Measurements from ENCODE around the gene GLIS2.

The GLIS2 gene

DNA sequence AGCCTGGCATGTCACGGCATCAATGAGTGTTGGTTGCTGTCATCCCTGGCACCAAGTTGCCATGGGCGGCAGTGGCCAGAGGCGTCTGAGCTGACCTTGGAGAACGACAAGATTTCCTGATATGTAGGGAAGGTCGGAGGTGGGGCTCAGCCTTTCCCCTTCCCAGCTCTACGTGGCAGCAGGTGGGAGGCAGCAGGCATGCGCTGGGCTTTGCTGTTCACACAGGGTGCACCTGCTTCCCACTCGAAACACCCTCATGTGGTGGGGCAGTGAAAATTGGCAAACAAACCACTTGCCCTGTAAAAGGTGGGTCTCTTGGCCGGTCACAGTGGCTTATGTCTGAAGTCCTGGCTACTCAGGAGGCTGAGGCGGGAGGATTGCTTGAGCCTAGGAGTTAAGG, 30.7 kb upstream of the GLIS2 start:
- H3K9me2 ChIP-seq (ENCODE audit: low read depth, low read length): no peaks in the 10 kb centered on the region
- TF ChIP-seq, protein P1, sequence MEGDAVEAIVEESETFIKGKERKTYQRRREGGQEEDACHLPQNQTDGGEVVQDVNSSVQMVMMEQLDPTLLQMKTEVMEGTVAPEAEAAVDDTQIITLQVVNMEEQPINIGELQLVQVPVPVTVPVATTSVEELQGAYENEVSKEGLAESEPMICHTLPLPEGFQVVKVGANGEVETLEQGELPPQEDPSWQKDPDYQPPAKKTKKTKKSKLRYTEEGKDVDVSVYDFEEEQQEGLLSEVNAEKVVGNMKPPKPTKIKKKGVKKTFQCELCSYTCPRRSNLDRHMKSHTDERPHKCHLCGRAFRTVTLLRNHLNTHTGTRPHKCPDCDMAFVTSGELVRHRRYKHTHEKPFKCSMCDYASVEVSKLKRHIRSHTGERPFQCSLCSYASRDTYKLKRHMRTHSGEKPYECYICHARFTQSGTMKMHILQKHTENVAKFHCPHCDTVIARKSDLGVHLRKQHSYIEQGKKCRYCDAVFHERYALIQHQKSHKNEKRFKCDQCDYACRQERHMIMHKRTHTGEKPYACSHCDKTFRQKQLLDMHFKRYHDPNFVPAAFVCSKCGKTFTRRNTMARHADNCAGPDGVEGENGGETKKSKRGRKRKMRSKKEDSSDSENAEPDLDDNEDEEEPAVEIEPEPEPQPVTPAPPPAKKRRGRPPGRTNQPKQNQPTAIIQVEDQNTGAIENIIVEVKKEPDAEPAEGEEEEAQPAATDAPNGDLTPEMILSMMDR (IDR thresholded peaks at IDR 0.05; ENCODE audit: low read length): no peak
- H3K27me3 ChIP-seq (ENCODE audit: insufficient read depth, low read length): no peaks in the 10 kb centered on the region
- no peak overlapping the region for H3K27ac ChIP-seq (ENCODE audit: low read depth, low read length, poor library complexity, severe bottlenecking)
- H4K20me1 ChIP-seq (ENCODE audit: insufficient read depth, low read length): no peaks in the 10 kb centered on the region
- no peaks in the 10 kb centered on the region for H3K79me2 ChIP-seq (ENCODE audit: insufficient read depth, low read length)
- H3K9ac ChIP-seq (ENCODE audit: low read length): no peak overlapping the region
- no peak overlapping the region for H2AFZ ChIP-seq (ENCODE audit: low read length)
- no peak overlapping the region for H3K4me3 ChIP-seq (ENCODE audit: low read depth, low read length, poor library complexity, severe bottlenecking)
- H3K9me3 ChIP-seq (ENCODE audit: low read length): no peaks in the 10 kb centered on the region
- H3K4me2 ChIP-seq (ENCODE audit: low read length): no peak overlapping the region
- peaks cover 11% of the 10 kb centered on the region for H3K4me1 ChIP-seq (ENCODE audit: insufficient read depth, low read length, severe bottlenecking)
- H3F3A ChIP-seq (ENCODE audit: insufficient read depth, low read length): no peaks in the 10 kb centered on the region
- H3K36me3 ChIP-seq (ENCODE audit: insufficient read depth, low read length): peaks cover 4% of the 10 kb centered on the region; the same call in 1 of the 2 replicates

DNA sequence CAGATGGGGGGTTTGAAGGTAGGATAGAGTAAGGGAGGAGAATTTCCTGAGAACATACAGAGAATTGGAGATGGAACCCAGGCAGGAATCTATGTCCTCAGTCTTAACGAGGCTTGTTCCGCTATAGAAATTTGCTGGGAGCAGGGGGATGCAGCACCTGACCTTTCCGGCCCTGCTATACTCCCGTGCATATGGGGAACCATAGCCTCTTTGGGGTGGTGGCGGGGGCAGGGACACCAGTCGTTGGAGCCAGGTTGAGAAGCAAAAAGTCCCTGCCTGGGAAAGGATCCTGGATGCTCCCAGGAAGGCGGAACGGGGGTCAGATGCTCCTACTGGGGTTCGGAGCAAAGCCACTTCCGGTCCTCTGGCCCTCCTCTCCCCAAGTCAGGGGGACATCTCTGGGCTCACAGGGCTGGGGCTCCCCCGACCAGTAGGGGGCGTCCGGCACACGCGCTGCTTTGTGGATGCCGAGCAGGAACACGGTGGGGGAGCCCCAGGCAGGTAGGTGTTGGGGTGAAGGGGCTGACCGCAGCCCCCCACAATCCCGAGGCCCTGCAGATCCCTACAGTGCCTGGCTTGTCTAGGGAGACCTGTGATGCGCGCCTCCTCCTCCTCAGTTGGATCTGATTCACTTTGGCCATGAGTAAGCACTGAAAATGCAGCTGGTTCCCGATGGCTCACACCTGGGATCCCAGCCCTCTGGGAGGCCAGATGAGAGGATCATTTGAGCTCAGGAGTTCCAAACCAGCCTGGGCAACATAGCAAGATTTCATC, 27.5 kb upstream of the GLIS2 start:
- H3K27ac ChIP-seq (ENCODE audit: low read depth, low read length, poor library complexity, severe bottlenecking): no peak overlapping the region
- H2AFZ ChIP-seq (ENCODE audit: low read length): no peak overlapping the region

DNA sequence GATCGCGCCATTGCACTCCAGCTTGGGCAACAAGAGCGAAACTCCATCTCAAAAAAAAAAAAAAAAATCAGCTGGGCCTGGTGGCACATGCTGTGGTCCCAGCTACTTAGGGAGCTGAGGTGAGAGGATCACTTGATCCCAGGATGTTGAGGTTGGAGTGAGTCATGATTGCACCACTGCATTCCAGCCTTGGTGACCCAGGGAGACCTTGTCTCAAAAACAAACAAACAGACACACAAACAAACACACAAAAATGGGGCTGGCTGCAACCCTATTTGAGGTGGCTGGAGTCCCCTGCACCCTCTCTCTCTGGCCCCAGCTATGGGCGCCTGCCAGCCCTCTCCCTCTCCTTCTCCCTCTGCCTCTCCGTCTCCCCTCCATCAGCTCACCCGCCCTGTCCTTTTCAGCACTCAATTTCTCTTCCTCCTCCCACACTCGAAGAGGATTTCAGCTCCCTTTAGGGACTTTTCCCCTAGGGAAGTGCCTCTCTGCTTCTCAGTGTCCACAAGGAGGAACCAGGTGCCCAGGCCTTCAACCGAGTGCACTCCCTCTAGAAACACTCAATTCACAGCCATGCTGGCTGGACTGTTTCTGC, 25.5 kb upstream of the GLIS2 start:
- Histone ChIP-seq H3K9ac (ENCODE audit: low read length) (no peak overlapping the region), H3K79me2 (ENCODE audit: insufficient read depth, low read length) (no peaks in the 10 kb centered on the region), H3K9me2 (ENCODE audit: low read depth, low read length) (no peaks in the 10 kb centered on the region), H3K9me3 (ENCODE audit: low read length) (no peaks in the 10 kb centered on the region), H3K4me1 (ENCODE audit: insufficient read depth, low read length, severe bottlenecking) (peaks cover 7% of the 10 kb centered on the region), H3K27ac (ENCODE audit: low read depth, low read length, poor library complexity, severe bottlenecking) (no peak overlapping the region), H3K4me2 (ENCODE audit: low read length) (no peak overlapping the region), H3K4me3 (ENCODE audit: low read depth, low read length, poor library complexity, severe bottlenecking) (no peak overlapping the region), H2AFZ (ENCODE audit: low read length) (no peak overlapping the region), H3F3A (ENCODE audit: insufficient read depth, low read length) (no peaks in the 10 kb centered on the region), H3K27me3 (ENCODE audit: insufficient read depth, low read length) (no peaks in the 10 kb centered on the region), H4K20me1 (ENCODE audit: insufficient read depth, low read length) (no peaks in the 10 kb centered on the region), H3K36me3 (ENCODE audit: insufficient read depth, low read length) (no peaks in the 10 kb centered on the region; the same call in 1 of the 2 replicates)
- TF ChIP-seq, protein P1 (IDR thresholded peaks at IDR 0.05; ENCODE audit: low read length): no peak
- no peak for TF ChIP-seq EZH2 (IDR thresholded peaks at IDR 0.05; ENCODE audit: borderline replicate concordance, low read length)

More for the DNA sequence above, 27.5 kb upstream of the GLIS2 start:
- H3K9me3 ChIP-seq (ENCODE audit: low read length): no peaks in the 10 kb centered on the region
- H3K79me2 ChIP-seq (ENCODE audit: insufficient read depth, low read length): no peaks in the 10 kb centered on the region
- peaks cover 7% of the 10 kb centered on the region for H3K4me1 ChIP-seq (ENCODE audit: insufficient read depth, low read length, severe bottlenecking)
- H3K9ac ChIP-seq (ENCODE audit: low read length): no peak overlapping the region; the same call in 1 of the 2 replicates
- no peaks in the 10 kb centered on the region for H3K27me3 ChIP-seq (ENCODE audit: insufficient read depth, low read length)
- H3K4me2 ChIP-seq (ENCODE audit: low read length): peak overlapping the region; percentile 12; the same call in 1 of the 2 replicates
- H4K20me1 ChIP-seq (ENCODE audit: insufficient read depth, low read length): no peaks in the 10 kb centered on the region
- H3K4me3 ChIP-seq (ENCODE audit: low read depth, low read length, poor library complexity, severe bottlenecking): no peak overlapping the region
- TF ChIP-seq, protein P1 (IDR thresholded peaks at IDR 0.05; ENCODE audit: low read length): peak; percentile 98
- TF ChIP-seq EZH2 (IDR thresholded peaks at IDR 0.05; ENCODE audit: borderline replicate concordance, low read length): no peak
- no peaks in the 10 kb centered on the region for H3F3A ChIP-seq (ENCODE audit: insufficient read depth, low read length)
- no peaks in the 10 kb centered on the region for H3K9me2 ChIP-seq (ENCODE audit: low read depth, low read length)
- H3K36me3 ChIP-seq (ENCODE audit: insufficient read depth, low read length): no peaks in the 10 kb centered on the region; the same call in 1 of the 2 replicates

All from OCI-LY1 (cell line).